Liver (tissue), 9 donors: ENCODE measurements around the gene TRERF1. TPM values are rescaled to one million over a fixed set of nuclear protein-coding genes. Genes with fewer than 3 reads are reported as not detected.

Source experiments
- DNase-seq: peaks from one replicate; pipeline ENCODE4 v3.0.0-alpha.2; 2017; ENCODE audit warnings: low spot score
- H3K27ac ChIP-seq, 2 donors: one replicate each; pipeline ENCODE4 v1.7.0; 2013; ENCODE audit warnings: inconsistent platforms in 2 of 2, low read length in 2 of 2, control low read depth in 1 of 2, low read depth in 1 of 2, mild to moderate bottlenecking in 1 of 2
- H3K27me3 ChIP-seq, 4 donors: one replicate each; pipeline versions ENCODE4 v1.6.1 to v1.7.0; 2013; ENCODE audit warnings: low read length in 3 of 4, inconsistent platforms in 1 of 4, mild to moderate bottlenecking in 1 of 4, moderate library complexity in 1 of 4; ENCODE audit not compliant: control insufficient read depth in 4 of 4, insufficient read depth in 4 of 4
- H3K36me3 ChIP-seq, 4 donors: one replicate each; pipeline versions ENCODE4 v1.6.1 to v1.7.0; 2013; ENCODE audit warnings: low read length in 3 of 4, mild to moderate bottlenecking in 3 of 4, low read depth in 1 of 4, moderate library complexity in 1 of 4; ENCODE audit not compliant: control insufficient read depth in 4 of 4, insufficient read depth in 3 of 4
- H3K4me1 ChIP-seq, 4 donors: one replicate each; pipeline versions ENCODE4 v1.6.1 to v1.7.0; 2013; ENCODE audit warnings: low read length in 3 of 4, mild to moderate bottlenecking in 3 of 4, moderate library complexity in 1 of 4; ENCODE audit not compliant: control insufficient read depth in 4 of 4, insufficient read depth in 4 of 4
- H3K4me3 ChIP-seq, 3 donors: one replicate each; pipeline versions ENCODE4 v1.6.1 to v1.7.0; 2013; ENCODE audit warnings: low read length in 3 of 3, control low read depth in 1 of 3, low read depth in 1 of 3, mild to moderate bottlenecking in 1 of 3
- H3K9ac ChIP-seq, 2 donors: one replicate each; pipeline ENCODE4 v1.7.0; 2013; ENCODE audit warnings: low read length in 2 of 2, mild to moderate bottlenecking in 2 of 2, moderate library complexity in 2 of 2, control low read depth in 1 of 2, low read depth in 1 of 2
- H3K9me3 ChIP-seq, 4 donors: one replicate each; pipeline versions ENCODE4 v1.6.1 to v1.7.0; 2013; ENCODE audit warnings: low read length in 3 of 4; ENCODE audit not compliant: control insufficient read depth in 4 of 4
- ATF3 ChIP-seq: IDR thresholded peaks from 2 replicates; pipeline ENCODE4 v1.6.1; 2016; ENCODE audit warnings: antibody characterized with exemption
- CTCF ChIP-seq: fragments of 150-350 bp; IDR thresholded peaks from 2 replicates; pipeline ENCODE4 v1.5.1; 2017; ENCODE audit warnings: improper control_type of control experiment, low read depth, low read length; ENCODE audit not compliant: missing input control
- EGR1 ChIP-seq, 2 donors: IDR thresholded peaks; 2 replicates each; pipeline ENCODE4 v1.6.1; 2016 to 2018; ENCODE audit warnings: antibody characterized with exemption in 2 of 2, low read depth in 2 of 2
- FOXA1 ChIP-seq: IDR thresholded peaks from 2 replicates; pipeline ENCODE4 v1.6.1; 2016; ENCODE audit warnings: antibody characterized with exemption
- FOXA2 ChIP-seq: IDR thresholded peaks from 2 replicates; pipeline ENCODE4 v1.6.1; 2016; ENCODE audit warnings: antibody characterized with exemption
- GABPA ChIP-seq, 2 donors: IDR thresholded peaks in 1 of 2; conservative IDR thresholded peaks in 1 of 2; 2 replicates each; pipeline ENCODE4 v1.6.1; 2016; ENCODE audit warnings: antibody characterized with exemption in 2 of 2, mild to moderate bottlenecking in 1 of 2, moderate library complexity in 1 of 2
- HNF4A ChIP-seq, 2 donors: conservative IDR thresholded peaks; 2 replicates each; pipeline ENCODE4 v1.6.1; 2016; ENCODE audit warnings: antibody characterized with exemption in 2 of 2, mild to moderate bottlenecking in 2 of 2
- HNF4G ChIP-seq: IDR thresholded peaks from 2 replicates; pipeline ENCODE4 v1.6.1; 2016; ENCODE audit warnings: antibody characterized with exemption
- JUND ChIP-seq, 2 donors: IDR thresholded peaks; 2 replicates each; pipeline ENCODE4 v1.6.1; 2016; ENCODE audit warnings: antibody characterized with exemption in 2 of 2
- MAX ChIP-seq: IDR thresholded peaks from 2 replicates; pipeline ENCODE4 v1.6.1; 2016; ENCODE audit warnings: antibody characterized with exemption
- NR2F2 ChIP-seq: IDR thresholded peaks from 2 replicates; pipeline ENCODE4 v1.6.1; 2016; ENCODE audit warnings: antibody characterized with exemption
- RAD21 ChIP-seq, 2 donors: IDR thresholded peaks; 2 replicates each; pipeline ENCODE4 v1.6.1; 2016; ENCODE audit warnings: antibody characterized with exemption in 2 of 2, mild to moderate bottlenecking in 2 of 2
- REST ChIP-seq: IDR thresholded peaks from 2 replicates; pipeline ENCODE4 v1.6.1; 2016; ENCODE audit warnings: antibody characterized with exemption, mild to moderate bottlenecking
- SP1 ChIP-seq: IDR thresholded peaks from 2 replicates; pipeline ENCODE4 v1.6.1; 2018; ENCODE audit warnings: antibody characterized with exemption, mild to moderate bottlenecking
- TAF1 ChIP-seq: conservative IDR thresholded peaks from 2 replicates; pipeline ENCODE4 v1.6.1; 2016; ENCODE audit warnings: antibody characterized with exemption, mild to moderate bottlenecking
- YY1 ChIP-seq: IDR thresholded peaks from 2 replicates; pipeline ENCODE4 v1.6.1; 2016; ENCODE audit warnings: antibody characterized with exemption, mild to moderate bottlenecking
- ZBTB33 ChIP-seq: IDR thresholded peaks from 2 replicates; pipeline ENCODE4 v1.6.1; 2016; ENCODE audit warnings: antibody characterized with exemption
- WGBS: extraction: QIAGEN DNeasy Blood & Tissue Kit; methylation state at CpG from one replicate; pipeline ENCODE4 v1.1.7; 2013; 5-methylcytosine and 5-hydroxymethylcytosine counted together
- polyA plus RNA-seq, 2 donors: library from polyadenylated mRNA; stranded (reverse) in 1 of 2; unstranded in 1 of 2; fragments of 200-250 nt in 1 of 2; fragments of >200 nt in 1 of 2; fragmentation: Nextera tagmentation in 1 of 2; extraction: Ambion mirVana in 1 of 2; gene quantifications; one replicate each; pipeline versions ENCODE4 v1.2.1 to v1.2.3, GENCODE V29; 2013 to 2015
- total RNA-seq, 2 donors: library from RNA; depleted of rRNA; stranded (reverse); fragments of >200 nt; gene quantifications; one replicate each; pipeline ENCODE4 v1.2.3, GENCODE V29; 2014
- donor health status: healthy.
- donor health status: healthy.
- donor health status: healthy.
- donor health status: healthy.
- donor health status: healthy.

The TRERF1 gene
- total and polyA plus RNA-seq, 4 donors, result 0.33 to 1.3 (median 0.68) TPM

GRCh38 chr6:42239333-42239732 is 212.4 kb downstream of the TRERF1 start:
- DNase-seq, result no peak
- H3K4me1 ChIP-seq, result no peaks in the 10 kb centered on the region
- H3K9me3 ChIP-seq, result no peaks in the 10 kb centered on the region
- H3K27me3 ChIP-seq, result no peaks in the 10 kb centered on the region
- H3K36me3 ChIP-seq, result peaks cover 0 to 2% (median 0%) of the 10 kb centered on the region in 4 donors
- no peak overlapping the region for H3K9ac ChIP-seq
- TF ChIP-seq JUND (IDR thresholded peaks at IDR 0.05) (no peak), TAF1 (no peak), HNF4A (conservative IDR thresholded peaks at IDR 0.05) (no peak), YY1 (no peak), FOXA2 (no peak), MAX (no peak), REST (no peak), FOXA1 (no peak)
- WGBS, result 96% methylated on average over 5 of the region's 5 CpGs
- no peak overlapping the region for H3K27ac ChIP-seq
- no peak overlapping the region for H3K4me3 ChIP-seq

GRCh38 chr6:42237857-42238256 is 213.9 kb downstream of the TRERF1 start:
- H3K9ac ChIP-seq, result no peak overlapping the region
- H3K27ac ChIP-seq, result no peak overlapping the region
- H3K27me3 ChIP-seq, result no peaks in the 10 kb centered on the region
- no peaks in the 10 kb centered on the region for H3K4me1 ChIP-seq
- no peak for TF ChIP-seq MAX
- no peak for TF ChIP-seq ZBTB33
- no peak for TF ChIP-seq ATF3
- H3K4me3 ChIP-seq, result no peak overlapping the region
- 96% methylated on average over 1 of the region's 1 CpG for WGBS
- H3K36me3 ChIP-seq, result peaks cover 0 to 2% (median 0%) of the 10 kb centered on the region in 4 donors
- DNase-seq, result no peak
- H3K9me3 ChIP-seq, result no peaks in the 10 kb centered on the region

- H3K4me1 ChIP-seq, result no peaks in the 10 kb centered on the region
- DNase-seq, result no peak
- no peak overlapping the region for H3K9ac ChIP-seq
- no peaks in the 10 kb centered on the region for H3K27me3 ChIP-seq
- no peak overlapping the region for H3K4me3 ChIP-seq
- H3K36me3 ChIP-seq, result no peaks in the 10 kb centered on the region
- H3K9me3 ChIP-seq, result no peaks in the 10 kb centered on the region
- H3K27ac ChIP-seq, result no peak overlapping the region
- WGBS, result 88% methylated on average over 5 of the region's 5 CpGs
- TF ChIP-seq TAF1 (no peak), MAX (no peak), JUND (IDR thresholded peaks at IDR 0.05) (no peak), CTCF (no peak), SP1 (no peak), EGR1 (IDR thresholded peaks at IDR 0.05; ENCODE audit: low read depth in 2 of 2) (no peak), HNF4G (no peak), NR2F2 (no peak), GABPA (IDR thresholded peaks at IDR 0.05 in 1 of 2, conservative IDR thresholded peaks at IDR 0.05 in 1 of 2) (no peak), HNF4A (conservative IDR thresholded peaks at IDR 0.05) (no peak), YY1 (no peak), RAD21 (IDR thresholded peaks at IDR 0.05) (no peak)
Measured at GRCh38 chr6:42236682-42237473, 214.8 kb downstream of the TRERF1 start.
